Caco-2 (cell line): ENCODE data around the gene HIPK2. TPM values are rescaled to one million over a fixed set of nuclear protein-coding genes. Genes with fewer than 3 reads are reported as not detected.

Experiments
- BruUV-seq: library from RNA; stranded (reverse); fragments of 400-500 nt; replicated peaks from 2 replicates; lab custom pipeline; 2021; lab: Mats Ljungman, UMichigan
- CTCF ChIA-PET: fragments of 300-600 bp; sonication (Branson Sonifier 250); formaldehyde crosslinking; loops from one replicate; lab custom pipeline; 2022; ENCODE audit warnings: antibody characterized with exemption; lab: Charles Lee
- POLR2A ChIA-PET: fragments of 300-600 bp; sonication (Branson Sonifier 250); formaldehyde crosslinking; loops from one replicate; lab custom pipeline; 2022; ENCODE audit warnings: antibody characterized with exemption; lab: Charles Lee
- DNase-seq, 2 experiments: peaks; one replicate each; pipeline versions ENCODE4 v3.0.0 to v3.0.0-alpha.2; 2020 to 2022
- H3K27me3 ChIP-seq: replicated peaks from 2 replicates; pipeline ENCODE4 v1.6.0; 2011; ENCODE audit warnings: low read length; ENCODE audit not compliant: control insufficient read depth, insufficient read depth
- H3K36me3 ChIP-seq: 2 replicates; pipeline ENCODE4 v1.5.1; 2011; ENCODE audit warnings: low read length; ENCODE audit not compliant: control insufficient read depth, insufficient read depth
- H3K4me1 ChIP-seq: fragments of 250-450 bp; sonication (Bioruptor Pico); 2 replicates; pipeline ENCODE4 v1.5.1; 2020; ENCODE audit warnings: mild to moderate bottlenecking
- H3K4me3 ChIP-seq: 2 replicates; pipeline ENCODE4 v1.5.1; 2011; ENCODE audit warnings: low read depth, mild to moderate bottlenecking, control low read depth, low read length
- H3K9me3 ChIP-seq: fragments of 250-450 bp; sonication (Bioruptor Pico); 2 replicates; pipeline ENCODE4 v1.5.1; 2020; ENCODE audit warnings: mild to moderate bottlenecking, moderate library complexity
- H3K27ac Mint-ChIP-seq: one replicate; pipeline ENCODE4 v1.8.0; 2022; ENCODE audit warnings: mixed read lengths; ENCODE audit not compliant: unreplicated experiment
- H3K27me3 Mint-ChIP-seq: one replicate; pipeline ENCODE4 v1.8.0; 2022; ENCODE audit warnings: mixed read lengths; ENCODE audit not compliant: insufficient read depth, unreplicated experiment
- H3K36me3 Mint-ChIP-seq: one replicate; pipeline ENCODE4 v1.8.0; 2022; ENCODE audit warnings: mild to moderate bottlenecking, mixed read lengths; ENCODE audit not compliant: insufficient read depth, unreplicated experiment
- H3K4me1 Mint-ChIP-seq: one replicate; pipeline ENCODE4 v1.8.0; 2022; ENCODE audit warnings: low read depth, mixed read lengths; ENCODE audit not compliant: unreplicated experiment
- H3K4me3 Mint-ChIP-seq: one replicate; pipeline ENCODE4 v1.8.0; 2022; ENCODE audit warnings: mild to moderate bottlenecking, moderate library complexity, mixed read lengths; ENCODE audit not compliant: unreplicated experiment
- H3K9me3 Mint-ChIP-seq: one replicate; pipeline ENCODE4 v1.8.0; 2022; ENCODE audit warnings: mixed read lengths; ENCODE audit not compliant: unreplicated experiment
- intact Hi-C: fragments of 100-400 bp; cut with micrococcal nuclease; formaldehyde crosslinking; loops from one replicate; pipeline ENCODE4 v1.10.0; 2022; ENCODE audit not compliant: unreplicated experiment
- total RNA-seq: library from RNA; stranded (reverse); gene quantifications from 2 replicates; pipeline ENCODE4 v1.2.3, GENCODE V29; 2022
- TF ChIP-seq, protein P1 (sequence below), 2 experiments: fragments of 200-600 bp in 1 of 2; IDR thresholded peaks; 1 replicate in 1 of 2; 2 replicates in 1 of 2; pipeline versions ENCODE4 v1.5.1 to v1.8.0; 2011 to 2022; ENCODE audit warnings: antibody characterized with exemption in 1 of 2, control low read depth in 1 of 2, inconsistent platforms in 1 of 2, low read depth in 1 of 2, low read length in 1 of 2, mild to moderate bottlenecking in 1 of 2, moderate library complexity in 1 of 2; ENCODE audit not compliant: insufficient read depth in 1 of 2, severe bottlenecking in 1 of 2, unreplicated experiment in 1 of 2

HIPK2 gene
- total RNA-seq, 1 experiment from 2014 or later, result 42.8 TPM

DNA sequence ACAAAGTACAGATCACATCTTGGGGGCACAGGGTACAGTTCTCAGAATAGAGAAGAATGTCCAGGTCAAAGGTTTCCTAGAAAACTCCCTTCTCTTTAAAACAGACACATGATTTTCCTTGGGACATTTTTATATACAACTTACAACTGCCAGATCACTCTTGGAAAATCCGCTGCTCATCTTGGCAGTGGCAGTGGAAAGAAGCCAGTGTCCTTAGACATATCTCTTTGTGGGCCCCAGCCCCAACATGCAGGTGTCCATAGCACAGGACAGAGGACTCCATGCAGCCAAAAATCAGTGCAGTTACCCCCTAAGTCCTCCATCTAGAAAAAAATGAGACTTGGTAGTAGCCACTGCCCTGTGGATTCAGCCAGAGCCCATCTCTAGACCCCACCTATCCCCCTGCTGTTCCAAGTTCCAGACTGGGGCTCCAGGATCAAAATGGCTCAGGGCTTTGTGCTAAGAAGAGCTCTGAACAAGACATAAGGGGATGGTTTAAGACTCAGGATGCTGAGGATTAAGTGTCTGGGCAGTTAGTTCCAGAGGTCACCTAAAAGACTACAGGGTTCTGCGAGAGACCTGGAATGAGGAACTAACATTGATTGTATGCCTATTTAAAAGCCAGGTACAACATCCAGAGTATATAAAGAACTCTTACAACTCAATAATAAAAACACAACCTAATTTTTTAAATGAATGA lies 34.4 kb downstream of the HIPK2 start:
- TF ChIP-seq, protein P1, sequence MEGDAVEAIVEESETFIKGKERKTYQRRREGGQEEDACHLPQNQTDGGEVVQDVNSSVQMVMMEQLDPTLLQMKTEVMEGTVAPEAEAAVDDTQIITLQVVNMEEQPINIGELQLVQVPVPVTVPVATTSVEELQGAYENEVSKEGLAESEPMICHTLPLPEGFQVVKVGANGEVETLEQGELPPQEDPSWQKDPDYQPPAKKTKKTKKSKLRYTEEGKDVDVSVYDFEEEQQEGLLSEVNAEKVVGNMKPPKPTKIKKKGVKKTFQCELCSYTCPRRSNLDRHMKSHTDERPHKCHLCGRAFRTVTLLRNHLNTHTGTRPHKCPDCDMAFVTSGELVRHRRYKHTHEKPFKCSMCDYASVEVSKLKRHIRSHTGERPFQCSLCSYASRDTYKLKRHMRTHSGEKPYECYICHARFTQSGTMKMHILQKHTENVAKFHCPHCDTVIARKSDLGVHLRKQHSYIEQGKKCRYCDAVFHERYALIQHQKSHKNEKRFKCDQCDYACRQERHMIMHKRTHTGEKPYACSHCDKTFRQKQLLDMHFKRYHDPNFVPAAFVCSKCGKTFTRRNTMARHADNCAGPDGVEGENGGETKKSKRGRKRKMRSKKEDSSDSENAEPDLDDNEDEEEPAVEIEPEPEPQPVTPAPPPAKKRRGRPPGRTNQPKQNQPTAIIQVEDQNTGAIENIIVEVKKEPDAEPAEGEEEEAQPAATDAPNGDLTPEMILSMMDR (IDR thresholded peaks at IDR 0.05; ENCODE audit: insufficient read depth in 1 of 2, low read depth in 1 of 2, low read length in 1 of 2, severe bottlenecking in 1 of 2, unreplicated experiment in 1 of 2), result no peak
- ChIA-PET CTCF (no interaction called here), POLR2A (no interaction called here)
- Histone ChIP-seq H3K36me3 (no peaks in the 10 kb centered on the region), H3K27me3 (no peaks in the 10 kb centered on the region), H3K4me3 (no peak overlapping the region), H3K9me3 (no peaks in the 10 kb centered on the region), H3K4me1 (peaks cover 12% of the 10 kb centered on the region)
- Mint-ChIP-seq H3K9me3 (no peaks in the 10 kb centered on the region), H3K4me1 (peaks cover 3% of the 10 kb centered on the region), H3K36me3 (no peaks in the 10 kb centered on the region), H3K4me3 (no peak overlapping the region), H3K27ac (no peak overlapping the region), H3K27me3 (no peaks in the 10 kb centered on the region)
- BruUV-seq, result no TSS peak
- DNase-seq, result no peak
- intact Hi-C loops, result loop anchor here (10.0 kb wide), 1 partner anchor 99 kb away; no protein-coding TSS in a partner anchor

DNA sequence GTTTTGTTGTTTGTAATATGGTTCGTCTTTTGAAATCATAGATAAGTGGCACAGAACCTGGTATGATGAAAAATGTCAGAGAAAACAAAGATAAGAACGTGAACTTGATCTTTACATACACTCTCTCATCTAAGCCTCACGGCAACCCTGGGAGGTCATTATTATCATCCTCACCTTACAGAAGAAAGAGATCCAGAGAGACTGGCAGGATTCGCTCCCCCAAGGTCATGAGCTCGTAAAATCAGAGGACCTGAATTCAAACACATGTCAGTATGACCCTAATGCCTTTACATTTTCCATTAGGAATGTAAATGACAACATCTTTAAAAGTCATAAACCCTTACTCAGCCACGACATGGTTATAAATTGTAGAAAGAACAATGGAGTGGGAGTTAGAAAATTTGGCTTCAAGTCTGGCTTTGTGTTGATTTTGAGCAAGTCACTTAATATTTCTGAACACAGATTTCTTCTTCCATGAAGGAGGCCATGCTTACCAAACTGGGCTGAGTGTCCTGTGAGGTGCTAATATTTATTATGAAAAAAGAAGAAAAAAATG lies 35.9 kb downstream of the HIPK2 start:
- Histone ChIP-seq H3K4me3 (no peak overlapping the region), H3K4me1 (peaks cover 20% of the 10 kb centered on the region), H3K36me3 (no peaks in the 10 kb centered on the region), H3K27me3 (no peaks in the 10 kb centered on the region), H3K9me3 (no peaks in the 10 kb centered on the region)
- Mint-ChIP-seq H3K4me1 (peaks cover 13% of the 10 kb centered on the region), H3K27ac (no peak overlapping the region), H3K4me3 (no peak overlapping the region), H3K36me3 (no peaks in the 10 kb centered on the region), H3K27me3 (no peaks in the 10 kb centered on the region), H3K9me3 (no peaks in the 10 kb centered on the region)
- POLR2A ChIA-PET, result no interaction called here
- TF ChIP-seq, protein P1 (IDR thresholded peaks at IDR 0.05; ENCODE audit: insufficient read depth in 1 of 2, low read depth in 1 of 2, low read length in 1 of 2, severe bottlenecking in 1 of 2, unreplicated experiment in 1 of 2), result no peak
- BruUV-seq, result no TSS peak
- intact Hi-C loops, result loop anchor here (10.0 kb wide), 1 partner anchor 97 kb away; no protein-coding TSS in a partner anchor
- CTCF ChIA-PET, result interaction anchor here (1.9 kb wide), 1 partner anchor 96 kb away, joined by 6 read pairs; no protein-coding TSS in a partner anchor
- DNase-seq, result no peak

DNA sequence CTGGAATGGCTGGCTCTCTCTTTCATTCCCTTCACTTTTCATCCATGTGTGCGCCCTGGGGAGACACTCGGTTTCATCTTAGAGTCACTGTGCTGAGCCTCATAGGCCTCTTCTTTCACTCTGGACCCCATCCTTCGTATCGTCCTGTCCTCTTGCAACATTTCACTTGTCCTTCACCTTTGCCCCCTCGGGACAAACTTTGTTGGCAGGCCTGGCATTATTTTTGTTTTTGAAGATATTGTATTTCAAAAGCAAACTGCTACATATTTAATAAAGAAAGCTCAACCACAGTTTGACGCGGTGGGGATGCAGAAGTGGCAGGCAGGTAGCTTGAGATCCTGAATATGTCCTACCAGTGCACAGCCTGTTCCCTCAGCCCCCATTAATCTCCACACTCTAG lies 36.6 kb downstream of the HIPK2 start:
- no peak overlapping the region for H3K4me3 ChIP-seq
- no peaks in the 10 kb centered on the region for H3K27me3 ChIP-seq
- H3K27ac Mint-ChIP-seq, result no peak overlapping the region
- TF ChIP-seq, protein P1 (IDR thresholded peaks at IDR 0.05; ENCODE audit: insufficient read depth in 1 of 2, low read depth in 1 of 2, low read length in 1 of 2, severe bottlenecking in 1 of 2, unreplicated experiment in 1 of 2), result no peak
- no peaks in the 10 kb centered on the region for H3K9me3 ChIP-seq
- H3K36me3 ChIP-seq, result no peaks in the 10 kb centered on the region
- no peak overlapping the region for H3K4me3 Mint-ChIP-seq
- CTCF ChIA-PET, result interaction anchor here (0.6 to 1.9 kb wide), 2 partner anchors 96 to 108 kb away, joined by 4 to 6 read pairs; no protein-coding TSS in a partner anchor
- no peaks in the 10 kb centered on the region for H3K27me3 Mint-ChIP-seq
- peaks cover 20% of the 10 kb centered on the region for H3K4me1 ChIP-seq
- BruUV-seq, result no TSS peak
- POLR2A ChIA-PET, result no interaction called here
- peaks cover 13% of the 10 kb centered on the region for H3K4me1 Mint-ChIP-seq
- H3K9me3 Mint-ChIP-seq, result no peaks in the 10 kb centered on the region
- intact Hi-C loops, result loop anchor here (10.0 kb wide), 1 partner anchor 96 kb away; no protein-coding TSS in a partner anchor
- no peaks in the 10 kb centered on the region for H3K36me3 Mint-ChIP-seq
- DNase-seq, result no peak
